Prostate gland (tissue), 2 donors: ENCODE measurements around the gene LPP. TPM values are rescaled to one million over a fixed set of nuclear protein-coding genes. Genes with fewer than 3 reads are reported as not detected.

Source experiments
- DNase-seq: peaks from one replicate; pipeline ENCODE4 v3.0.0-alpha.2; 2019; ENCODE audit warnings: low spot score
- H3K27ac ChIP-seq, 2 donors: fragments of 200-600 bp; sonication (generic); 2 replicates each; pipeline ENCODE4 v1.5.1; 2017 to 2019
- H3K27me3 ChIP-seq: fragments of 200-600 bp; sonication (generic); replicated peaks from 2 replicates; pipeline ENCODE4 v1.5.1; 2019; ENCODE audit not compliant: insufficient read depth
- H3K36me3 ChIP-seq, 2 donors: fragments of 200-600 bp; sonication (generic); 1 replicate in 1 of 2; 2 replicates in 1 of 2; pipeline versions ENCODE4 v1.5.1 to v1.8.1; 2017 to 2019
- H3K4me1 ChIP-seq: fragments of 200-600 bp; sonication (generic); replicated peaks from 2 replicates; pipeline ENCODE4 v1.5.1; 2019
- H3K4me3 ChIP-seq, 2 donors: fragments of 200-600 bp; sonication (generic); 2 replicates each; pipeline ENCODE4 v1.5.1; 2017 to 2019
- H3K9me3 ChIP-seq: fragments of 200-600 bp; sonication (generic); 2 replicates; pipeline ENCODE4 v1.5.1; 2017
- POLR2A ChIP-seq: fragments of 450-650 bp; IDR thresholded peaks from one replicate; pipeline ENCODE4 v1.6.1; 2016; ENCODE audit warnings: antibody characterized with exemption, mild to moderate bottlenecking
- POLR2AphosphoS5 ChIP-seq: sonication (generic); formaldehyde crosslinking; IDR thresholded peaks from one replicate; pipeline ENCODE4 v1.6.1; 2017; ENCODE audit warnings: antibody characterized with exemption
- WGBS: methylation state at CpG from one replicate; pipeline ENCODE4 v1.1.5; 2018; 5-methylcytosine and 5-hydroxymethylcytosine counted together
- intact Hi-C: fragments of 100-400 bp; cut with DNase I; formaldehyde crosslinking; loops from one replicate; pipeline ENCODE4 v1.14.2; 2022
- total RNA-seq, 2 donors: library from RNA; depleted of rRNA; stranded (reverse); fragments of >200 nt; gene quantifications; one replicate each; pipeline ENCODE4 v1.1.0, GENCODE V29; 2016
- TF ChIP-seq, protein P1 (sequence below), 4 experiments: fragments of 200-600 bp in 2 of 4; fragments of 450-650 bp in 2 of 4; sonication (generic) in 2 of 4; IDR thresholded peaks; 1 replicate in 3 of 4; 2 replicates in 1 of 4; pipeline ENCODE4 v1.5.1; 2016 to 2019; ENCODE audit warnings: antibody characterized with exemption in 4 of 4, mild to moderate bottlenecking in 2 of 4, moderate library complexity in 2 of 4

LPP gene
- total RNA-seq, 2 donors from 2014 or later = 219 to 248 TPM

DNA sequence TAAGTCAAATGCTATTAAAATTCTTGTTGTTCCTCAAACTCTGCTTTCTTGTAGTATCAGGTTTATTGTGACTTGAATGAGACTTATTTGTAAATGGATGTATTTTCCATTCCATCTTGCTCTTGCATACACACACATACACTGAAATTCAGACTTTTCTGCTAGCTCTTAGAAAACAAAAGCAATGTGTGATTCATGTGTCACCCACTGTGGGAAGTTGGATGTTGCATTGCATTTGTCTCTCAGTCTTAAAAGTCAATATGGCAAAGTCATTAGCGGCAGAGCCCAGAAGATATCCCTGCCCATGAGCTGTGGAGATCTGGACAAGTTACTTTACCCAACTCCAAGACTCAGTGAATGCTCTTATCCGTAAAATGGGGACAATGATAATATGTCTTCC, 660.6 kb downstream of the LPP start:
- 96% methylated on average over 2 of the region's 2 CpGs for WGBS
- Histone ChIP-seq H3K4me3 (no peak overlapping the region), H3K9me3 (no peaks in the 10 kb centered on the region), H3K36me3 (no peaks in the 10 kb centered on the region), H3K4me1 (peaks cover 7% of the 10 kb centered on the region), H3K27me3 (no peaks in the 10 kb centered on the region), H3K27ac (no peak overlapping the region)
- TF ChIP-seq, protein P1, sequence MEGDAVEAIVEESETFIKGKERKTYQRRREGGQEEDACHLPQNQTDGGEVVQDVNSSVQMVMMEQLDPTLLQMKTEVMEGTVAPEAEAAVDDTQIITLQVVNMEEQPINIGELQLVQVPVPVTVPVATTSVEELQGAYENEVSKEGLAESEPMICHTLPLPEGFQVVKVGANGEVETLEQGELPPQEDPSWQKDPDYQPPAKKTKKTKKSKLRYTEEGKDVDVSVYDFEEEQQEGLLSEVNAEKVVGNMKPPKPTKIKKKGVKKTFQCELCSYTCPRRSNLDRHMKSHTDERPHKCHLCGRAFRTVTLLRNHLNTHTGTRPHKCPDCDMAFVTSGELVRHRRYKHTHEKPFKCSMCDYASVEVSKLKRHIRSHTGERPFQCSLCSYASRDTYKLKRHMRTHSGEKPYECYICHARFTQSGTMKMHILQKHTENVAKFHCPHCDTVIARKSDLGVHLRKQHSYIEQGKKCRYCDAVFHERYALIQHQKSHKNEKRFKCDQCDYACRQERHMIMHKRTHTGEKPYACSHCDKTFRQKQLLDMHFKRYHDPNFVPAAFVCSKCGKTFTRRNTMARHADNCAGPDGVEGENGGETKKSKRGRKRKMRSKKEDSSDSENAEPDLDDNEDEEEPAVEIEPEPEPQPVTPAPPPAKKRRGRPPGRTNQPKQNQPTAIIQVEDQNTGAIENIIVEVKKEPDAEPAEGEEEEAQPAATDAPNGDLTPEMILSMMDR (IDR thresholded peaks at IDR 0.05) = no peak
- no peak for TF ChIP-seq POLR2AphosphoS5
- TF ChIP-seq POLR2A = no peak
- DNase-seq = no peak
- intact Hi-C loops = no loop called here

DNA sequence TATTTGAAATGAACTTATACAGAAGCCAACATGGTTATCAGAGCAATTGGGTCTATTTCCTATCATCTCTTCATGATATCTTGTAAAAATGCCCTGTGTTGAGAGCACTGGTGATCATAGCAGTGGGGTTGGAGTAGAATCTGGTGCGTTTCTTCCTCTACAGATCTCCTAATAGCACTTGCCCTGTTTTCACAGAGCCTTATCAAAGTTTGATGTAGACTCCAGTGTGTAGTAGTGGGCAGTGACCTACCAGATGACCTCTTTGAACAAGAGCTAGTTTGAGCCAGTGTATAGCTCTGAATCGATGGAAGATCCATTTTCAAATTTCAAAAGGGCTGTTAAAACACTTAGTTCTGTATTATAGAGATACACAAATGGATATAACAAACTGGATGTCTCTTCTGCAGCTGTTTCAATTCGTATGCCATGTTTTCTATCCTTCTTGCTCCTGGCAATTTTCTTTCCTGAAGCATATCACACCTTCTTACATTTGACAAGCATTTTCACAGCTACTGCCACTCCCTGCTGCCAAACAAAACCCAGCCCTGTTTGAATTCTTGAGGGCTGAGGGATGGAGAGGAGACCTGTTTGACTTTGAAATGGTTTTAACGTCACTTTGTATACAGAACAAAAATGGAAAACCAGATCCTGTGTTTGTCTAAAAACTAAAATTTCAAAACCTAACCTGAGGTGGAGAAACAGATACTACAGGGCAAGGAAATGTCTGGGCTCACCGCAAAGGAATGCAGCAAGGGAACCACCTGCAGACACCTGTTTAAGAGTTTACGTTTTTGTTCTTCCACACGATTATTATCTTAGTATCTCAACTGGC, 663.4 kb downstream of the LPP start:
- peaks cover 7% of the 10 kb centered on the region for H3K4me1 ChIP-seq
- H3K27ac ChIP-seq = no peak overlapping the region
- no peaks in the 10 kb centered on the region for H3K9me3 ChIP-seq
- H3K4me3 ChIP-seq = no peak overlapping the region
- no peaks in the 10 kb centered on the region for H3K36me3 ChIP-seq
- no peaks in the 10 kb centered on the region for H3K27me3 ChIP-seq
- 58% methylated on average over 7 of the region's 7 CpGs for WGBS
- TF ChIP-seq POLR2AphosphoS5 = no peak
- intact Hi-C loops = no loop called here
- DNase-seq = no peak

DNA sequence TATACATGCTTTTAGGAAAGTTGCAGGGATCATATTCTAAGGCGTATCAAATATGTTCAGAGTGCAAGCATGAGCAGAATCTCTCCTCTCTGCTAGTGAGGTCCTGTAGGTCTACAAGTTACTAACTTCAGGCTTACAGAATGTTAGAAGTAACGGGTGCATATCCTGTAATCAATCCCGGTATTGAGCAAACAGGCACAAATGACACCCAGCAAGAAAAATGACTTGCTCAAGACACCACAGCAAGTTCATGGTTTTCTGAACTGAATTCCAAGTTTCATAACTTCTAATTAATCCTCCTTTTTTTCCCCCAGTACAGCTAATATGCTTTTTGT, 663.9 kb downstream of the LPP start:
- H3K36me3 ChIP-seq = no peaks in the 10 kb centered on the region
- H3K4me1 ChIP-seq = peaks cover 7% of the 10 kb centered on the region
- H3K27me3 ChIP-seq = no peaks in the 10 kb centered on the region
- intact Hi-C loops = no loop called here
- no peaks in the 10 kb centered on the region for H3K9me3 ChIP-seq
- H3K27ac ChIP-seq = no peak overlapping the region
- no peak overlapping the region for H3K4me3 ChIP-seq
- no peak for DNase-seq
- TF ChIP-seq POLR2AphosphoS5 (no peak), POLR2A (no peak)
- TF ChIP-seq, protein P1 (IDR thresholded peaks at IDR 0.05) = no peak
- WGBS = 55% methylated on average over 3 of the region's 3 CpGs

DNA sequence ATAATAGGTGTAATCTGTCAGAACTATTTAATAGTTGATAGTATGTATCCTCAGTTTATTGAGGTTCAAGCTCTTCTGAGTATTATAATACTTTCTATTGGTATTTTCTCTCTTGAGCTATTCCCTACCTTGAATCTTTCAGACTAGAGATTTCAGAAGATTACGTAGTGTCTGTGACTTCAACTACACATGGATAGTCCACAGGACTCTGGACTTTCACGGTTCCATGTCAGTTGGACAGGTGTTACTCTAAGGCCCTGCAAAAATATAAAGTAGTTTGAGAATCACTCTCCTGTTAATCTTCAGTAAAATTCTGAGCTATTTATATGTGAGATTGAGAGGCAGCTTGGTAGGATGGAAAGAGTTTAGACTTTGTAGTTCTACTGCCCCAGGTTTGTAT, 664.3 kb downstream of the LPP start:
- Histone ChIP-seq H3K4me3 (no peak overlapping the region), H3K27me3 (no peaks in the 10 kb centered on the region), H3K36me3 (no peaks in the 10 kb centered on the region), H3K9me3 (no peaks in the 10 kb centered on the region), H3K27ac (no peak overlapping the region), H3K4me1 (peaks cover 10% of the 10 kb centered on the region)
- intact Hi-C loops = no loop called here
- TF ChIP-seq POLR2AphosphoS5 (no peak), POLR2A (no peak)
- TF ChIP-seq, protein P1 (IDR thresholded peaks at IDR 0.05) = no peak
- WGBS = 89% methylated on average over 2 of the region's 2 CpGs
- no peak for DNase-seq

DNA sequence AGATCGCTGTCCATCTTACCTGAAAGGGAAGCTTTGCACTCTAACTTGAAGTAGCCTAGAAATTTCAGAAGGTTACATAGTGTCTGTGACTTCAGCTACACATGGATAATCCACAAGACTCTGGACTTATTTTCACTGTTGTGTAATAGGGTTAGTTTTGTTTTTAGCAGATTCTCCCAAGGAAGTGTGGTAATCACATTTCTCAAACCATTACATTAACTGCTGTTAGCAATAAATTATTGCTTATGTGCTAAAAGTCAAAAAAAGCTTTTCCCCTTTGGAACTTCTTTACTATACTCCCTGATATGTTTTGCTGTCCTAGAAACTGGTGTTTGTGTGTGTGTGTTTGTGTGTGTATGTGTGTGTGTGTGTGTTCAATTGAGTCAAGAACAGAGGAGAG, 666.0 kb downstream of the LPP start:
- intact Hi-C loops = no loop called here
- Histone ChIP-seq H3K27ac (no peak overlapping the region), H3K4me1 (peaks cover 10% of the 10 kb centered on the region), H3K9me3 (no peaks in the 10 kb centered on the region), H3K27me3 (no peaks in the 10 kb centered on the region), H3K4me3 (no peak overlapping the region), H3K36me3 (no peaks in the 10 kb centered on the region)
- DNase-seq = no peak
- TF ChIP-seq POLR2AphosphoS5 (no peak), POLR2A (no peak)
- TF ChIP-seq, protein P1 (IDR thresholded peaks at IDR 0.05) = no peak
- 100% methylated on average over 1 of the region's 1 CpG for WGBS
